ENCODE data around the gene NUDT1.

The NUDT1 gene

DNA sequence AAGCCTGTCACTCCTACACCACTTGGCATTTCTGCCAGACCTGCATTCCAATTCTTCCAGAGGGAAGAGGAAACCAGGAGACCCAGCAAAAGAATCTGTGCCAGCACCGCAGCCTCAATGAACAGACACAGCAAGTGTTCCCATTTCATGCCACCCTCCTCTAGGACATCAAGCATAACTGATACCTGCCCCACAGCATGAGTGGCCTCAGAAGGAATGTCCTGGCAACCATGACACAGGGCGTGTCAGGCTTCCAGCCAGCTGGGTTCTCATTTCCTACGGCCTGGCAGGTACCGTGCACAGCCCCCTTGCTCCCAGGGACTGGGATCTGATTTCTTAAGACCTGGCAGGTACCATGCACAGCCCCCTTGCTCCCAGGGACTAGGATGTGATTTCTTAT is 17.1 kb upstream of the NUDT1 start:
- ChIA-PET CTCF (no interaction called here), POLR2A (no interaction called here)
- TF ChIP-seq SP1 (IDR thresholded peaks at IDR 0.05): no peak
- no peak for TF ChIP-seq TARDBP (IDR thresholded peaks at IDR 0.05)
- no peak for TF ChIP-seq ARNT (IDR thresholded peaks at IDR 0.05)
- no peak for TF ChIP-seq HDGF (IDR thresholded peaks at IDR 0.05; ENCODE audit: borderline replicate concordance)
- no peak for TF ChIP-seq BHLHE40 (IDR thresholded peaks at IDR 0.05; ENCODE audit: borderline replicate concordance)
- no peak for DNase-seq (ENCODE audit: extremely low spot score)

DNA sequence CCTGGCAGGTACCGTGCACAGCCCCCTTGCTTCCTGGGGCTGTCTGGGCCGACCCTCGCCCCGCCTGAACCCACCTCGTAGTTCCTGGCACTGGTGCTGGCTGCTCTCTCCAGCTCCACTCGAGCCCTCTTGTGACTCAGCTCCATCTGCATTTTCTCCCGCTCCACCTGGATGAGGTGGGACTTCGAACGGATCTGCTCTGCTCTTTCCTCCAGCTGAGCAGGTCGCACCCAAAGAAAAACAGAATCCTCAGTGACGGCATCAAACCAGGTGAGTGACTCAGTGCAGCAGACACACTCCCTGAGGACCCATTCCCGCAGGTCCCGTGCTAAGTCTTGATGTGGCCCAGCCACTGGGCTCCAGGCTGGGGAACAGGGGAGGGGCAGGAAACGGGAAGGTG is 16.7 kb upstream of the NUDT1 start:
- TF ChIP-seq LEF1 (IDR thresholded peaks at IDR 0.05; ENCODE audit: borderline replicate concordance) (no peak), SP1 (IDR thresholded peaks at IDR 0.05) (no peak), ZNF384 (IDR thresholded peaks at IDR 0.05) (no peak)
- ChIA-PET CTCF (no interaction called here), POLR2A (no interaction called here)
- no peak for DNase-seq (ENCODE audit: extremely low spot score)

DNA sequence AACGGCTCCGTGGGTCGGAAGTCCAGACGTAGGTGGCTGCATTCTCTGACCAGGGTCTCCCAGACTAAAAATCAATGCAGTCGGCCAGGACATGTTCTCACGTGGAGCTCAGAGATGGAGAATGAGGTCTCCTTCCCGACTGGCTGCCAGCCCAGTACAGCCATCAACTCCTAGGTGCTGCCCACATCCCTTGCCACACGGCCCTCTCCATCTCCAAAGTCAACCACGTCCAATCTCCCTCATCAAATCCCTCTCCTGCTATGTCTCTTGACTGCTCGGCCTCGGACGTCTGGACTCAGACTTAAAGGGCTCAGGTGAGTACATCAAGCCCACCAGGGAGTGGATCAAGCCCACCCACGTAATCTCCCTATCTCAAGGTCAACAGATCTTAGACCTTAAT is 16.2 kb upstream of the NUDT1 start:
- TF ChIP-seq ZNF384 (IDR thresholded peaks at IDR 0.05): no peak
- no peak for DNase-seq (ENCODE audit: extremely low spot score)
- CTCF ChIA-PET: no interaction called here
- POLR2A ChIA-PET: no interaction called here

DNA sequence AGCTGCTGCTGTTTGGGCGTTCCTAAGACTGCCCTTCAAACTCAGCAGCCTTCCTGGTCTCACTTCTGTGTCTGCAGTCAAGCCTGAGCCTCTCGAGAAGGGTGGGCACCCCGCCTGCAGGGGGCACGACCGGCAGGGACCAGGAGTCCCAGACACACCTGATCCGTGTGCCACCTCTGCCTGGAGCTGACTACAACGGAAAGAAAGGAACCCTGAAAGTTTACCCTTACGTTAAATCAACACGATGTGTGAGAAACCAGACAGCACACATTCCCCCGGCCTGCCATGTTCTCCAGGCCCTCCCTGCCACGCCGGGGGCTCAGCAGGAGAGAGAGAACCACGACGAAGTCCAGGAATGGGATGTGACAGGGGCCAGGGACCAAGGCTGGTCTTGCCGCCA is 14.3 kb upstream of the NUDT1 start:
- no peak for TF ChIP-seq TARDBP (IDR thresholded peaks at IDR 0.05)
- TF ChIP-seq HDGF (IDR thresholded peaks at IDR 0.05; ENCODE audit: borderline replicate concordance): no peak
- TF ChIP-seq ELF4 (IDR thresholded peaks at IDR 0.05): no peak
- no peak for TF ChIP-seq SUZ12 (IDR thresholded peaks at IDR 0.05)
- no peak for TF ChIP-seq NFRKB (IDR thresholded peaks at IDR 0.05)
- TF ChIP-seq FOXA1 (IDR thresholded peaks at IDR 0.05): no peak
- TF ChIP-seq L3MBTL2 (conservative IDR thresholded peaks at IDR 0.05): no peak
- no peak for TF ChIP-seq CTBP1 (IDR thresholded peaks at IDR 0.05; ENCODE audit: borderline replicate concordance)
- TF ChIP-seq ARNT (IDR thresholded peaks at IDR 0.05): no peak
- no peak for TF ChIP-seq SP1 (IDR thresholded peaks at IDR 0.05)
- TF ChIP-seq ZNF384 (IDR thresholded peaks at IDR 0.05): no peak
- TF ChIP-seq FOXM1 (IDR thresholded peaks at IDR 0.05; ENCODE audit: borderline replicate concordance): no peak
- no peak for TF ChIP-seq FOXK2 (IDR thresholded peaks at IDR 0.05)
- TF ChIP-seq LEF1 (IDR thresholded peaks at IDR 0.05; ENCODE audit: borderline replicate concordance): no peak
- ChIA-PET CTCF (interaction anchor here (0.5 kb wide), 1 partner anchor 12 kb away, joined by 3 read pairs; no protein-coding TSS in a partner anchor), POLR2A (interaction anchor here (0.7 kb wide), 1 partner anchor 14 kb away, joined by 3 read pairs; the partner anchor contains the start of genes MRM2 and NUDT1)
- no peak for DNase-seq (ENCODE audit: extremely low spot score)

DNA sequence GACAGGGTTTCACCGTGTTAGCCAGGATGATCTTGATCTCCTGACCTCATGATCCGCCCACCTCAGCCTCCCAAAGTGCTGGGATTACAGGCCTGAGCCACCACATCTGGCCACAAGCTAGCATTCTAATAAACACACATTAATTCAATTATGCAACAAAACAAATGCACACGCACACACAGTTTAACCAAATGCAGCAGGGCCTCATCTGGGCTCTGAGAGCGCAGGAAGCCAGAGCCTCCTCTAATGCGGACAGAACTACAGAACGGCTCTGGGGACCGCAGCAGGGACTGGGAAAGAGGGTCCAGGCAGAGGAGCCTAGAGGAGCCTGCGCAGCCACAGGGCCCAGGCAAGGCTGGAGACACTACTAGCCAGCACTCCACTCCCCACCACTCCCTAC is 13.1 kb upstream of the NUDT1 start:
- ChIA-PET CTCF (no interaction called here), POLR2A (interaction anchor here (0.7 kb wide), 1 partner anchor 9 kb away, joined by 3 read pairs; no protein-coding TSS in a partner anchor)
- no peak for DNase-seq (ENCODE audit: extremely low spot score)
- TF ChIP-seq BHLHE40 (IDR thresholded peaks at IDR 0.05; ENCODE audit: borderline replicate concordance) (no peak), ARNT (IDR thresholded peaks at IDR 0.05) (no peak), L3MBTL2 (conservative IDR thresholded peaks at IDR 0.05) (no peak), CTBP1 (IDR thresholded peaks at IDR 0.05; ENCODE audit: borderline replicate concordance) (no peak), ZNF384 (IDR thresholded peaks at IDR 0.05) (no peak)

DNA sequence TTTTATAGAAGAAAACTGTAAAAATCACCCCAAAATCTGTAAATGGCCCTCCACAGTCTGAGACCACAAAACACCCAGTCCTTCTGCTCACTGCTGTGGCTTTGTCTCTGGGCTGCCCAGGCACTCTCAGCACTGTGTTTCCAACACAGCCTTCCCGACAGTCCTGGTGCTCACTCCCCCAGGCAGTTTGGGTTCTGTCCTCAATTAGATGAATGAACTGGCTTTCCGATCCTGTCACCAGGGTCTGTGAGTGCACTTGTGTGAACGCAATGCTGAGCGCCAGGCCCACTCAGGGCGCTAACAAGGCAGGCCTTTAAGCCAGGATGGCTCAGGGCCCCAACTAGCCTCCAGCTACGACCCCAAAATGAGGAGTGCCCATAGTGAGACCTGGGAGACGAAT is 12.6 kb upstream of the NUDT1 start:
- ChIA-PET CTCF (no interaction called here), POLR2A (no interaction called here)
- no peak for DNase-seq (ENCODE audit: extremely low spot score)
- TF ChIP-seq ZNF384 (IDR thresholded peaks at IDR 0.05) (no peak), FOXM1 (IDR thresholded peaks at IDR 0.05; ENCODE audit: borderline replicate concordance) (no peak), FOXK2 (IDR thresholded peaks at IDR 0.05) (no peak), SUZ12 (IDR thresholded peaks at IDR 0.05) (no peak), ARNT (IDR thresholded peaks at IDR 0.05) (no peak), LEF1 (IDR thresholded peaks at IDR 0.05; ENCODE audit: borderline replicate concordance) (no peak), NFRKB (IDR thresholded peaks at IDR 0.05) (no peak), ELF4 (IDR thresholded peaks at IDR 0.05) (no peak), TARDBP (IDR thresholded peaks at IDR 0.05) (no peak), L3MBTL2 (conservative IDR thresholded peaks at IDR 0.05) (no peak)
- TF ChIP-seq, protein P1, sequence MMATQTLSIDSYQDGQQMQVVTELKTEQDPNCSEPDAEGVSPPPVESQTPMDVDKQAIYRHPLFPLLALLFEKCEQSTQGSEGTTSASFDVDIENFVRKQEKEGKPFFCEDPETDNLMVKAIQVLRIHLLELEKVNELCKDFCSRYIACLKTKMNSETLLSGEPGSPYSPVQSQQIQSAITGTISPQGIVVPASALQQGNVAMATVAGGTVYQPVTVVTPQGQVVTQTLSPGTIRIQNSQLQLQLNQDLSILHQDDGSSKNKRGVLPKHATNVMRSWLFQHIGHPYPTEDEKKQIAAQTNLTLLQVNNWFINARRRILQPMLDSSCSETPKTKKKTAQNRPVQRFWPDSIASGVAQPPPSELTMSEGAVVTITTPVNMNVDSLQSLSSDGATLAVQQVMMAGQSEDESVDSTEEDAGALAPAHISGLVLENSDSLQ (IDR thresholded peaks at IDR 0.05): no peak

DNA sequence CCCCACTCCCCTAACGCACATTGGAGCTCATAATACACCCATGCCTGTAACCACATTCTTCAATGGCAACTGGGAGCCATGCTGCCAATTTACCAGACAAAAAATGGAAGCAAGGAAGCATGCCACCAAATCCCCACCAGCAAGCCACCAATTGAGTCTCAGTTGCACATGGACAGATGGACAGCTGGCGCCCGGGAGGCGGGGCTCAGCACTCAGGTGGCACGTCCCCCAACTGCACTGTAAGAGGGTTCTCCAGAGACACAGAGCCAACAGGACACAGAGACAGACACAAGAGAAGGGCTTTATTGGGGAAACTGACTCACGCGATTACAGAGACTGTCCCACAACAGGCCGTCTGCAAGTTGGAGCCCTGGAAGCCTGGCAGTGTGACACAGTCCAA is 11.8 kb upstream of the NUDT1 start:
- ChIA-PET CTCF (no interaction called here), POLR2A (no interaction called here)
- DNase-seq (ENCODE audit: extremely low spot score): no peak
- TF ChIP-seq, protein P1 (IDR thresholded peaks at IDR 0.05): no peak
- TF ChIP-seq NFRKB (IDR thresholded peaks at IDR 0.05): no peak
- TF ChIP-seq SUZ12 (IDR thresholded peaks at IDR 0.05): no peak
- no peak for TF ChIP-seq FOXK2 (IDR thresholded peaks at IDR 0.05)
- TF ChIP-seq ELF4 (IDR thresholded peaks at IDR 0.05): no peak

DNA sequence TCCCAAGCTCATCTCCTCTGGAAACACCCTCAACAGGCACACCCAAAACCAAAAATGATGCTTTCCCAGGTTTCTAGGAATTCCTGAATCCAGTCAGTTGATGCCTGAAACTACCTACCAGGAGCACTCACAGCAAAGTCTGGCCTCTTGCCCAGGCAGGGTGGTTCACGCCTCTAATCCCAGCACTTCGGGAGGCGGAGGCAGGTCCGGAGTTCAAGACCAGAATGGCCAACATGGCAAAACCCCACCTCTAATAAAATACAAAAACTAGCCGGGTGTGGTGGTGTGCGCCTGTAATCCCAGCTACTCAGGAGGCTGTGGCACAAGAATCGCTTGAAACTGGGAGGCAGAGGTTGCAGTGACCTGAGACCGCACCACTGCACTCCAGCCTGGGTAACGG is 11.1 kb upstream of the NUDT1 start:
- TF ChIP-seq ARNT (IDR thresholded peaks at IDR 0.05) (no peak), L3MBTL2 (conservative IDR thresholded peaks at IDR 0.05) (no peak), BHLHE40 (IDR thresholded peaks at IDR 0.05; ENCODE audit: borderline replicate concordance) (no peak), FOXK2 (IDR thresholded peaks at IDR 0.05) (no peak), TARDBP (IDR thresholded peaks at IDR 0.05) (no peak), ZNF384 (IDR thresholded peaks at IDR 0.05) (no peak), LEF1 (IDR thresholded peaks at IDR 0.05; ENCODE audit: borderline replicate concordance) (no peak), SUZ12 (IDR thresholded peaks at IDR 0.05) (no peak), NFRKB (IDR thresholded peaks at IDR 0.05) (no peak), SP1 (IDR thresholded peaks at IDR 0.05) (no peak), FOXA1 (IDR thresholded peaks at IDR 0.05) (no peak), ELF4 (IDR thresholded peaks at IDR 0.05) (no peak), CTBP1 (IDR thresholded peaks at IDR 0.05; ENCODE audit: borderline replicate concordance) (no peak), HDGF (IDR thresholded peaks at IDR 0.05; ENCODE audit: borderline replicate concordance) (no peak), FOXM1 (IDR thresholded peaks at IDR 0.05; ENCODE audit: borderline replicate concordance) (no peak)
- TF ChIP-seq, protein P1 (IDR thresholded peaks at IDR 0.05): no peak
- CTCF ChIA-PET: no interaction called here
- DNase-seq (ENCODE audit: extremely low spot score): no peak
- POLR2A ChIA-PET: no interaction called here

Data from HEK293T (cell line).